ENCODE results near the gene DCDC2.
"Not testable (repeated sequence)": the region's sequence is repeated elsewhere in the genome, so short reads cannot be mapped to it uniquely, and the experiment has no call there.

DCDC2 gene

GRCh38 chr6:24272148-24272547, 85.7 kb downstream of the DCDC2 start:
- TF ChIP-seq, protein P1, sequence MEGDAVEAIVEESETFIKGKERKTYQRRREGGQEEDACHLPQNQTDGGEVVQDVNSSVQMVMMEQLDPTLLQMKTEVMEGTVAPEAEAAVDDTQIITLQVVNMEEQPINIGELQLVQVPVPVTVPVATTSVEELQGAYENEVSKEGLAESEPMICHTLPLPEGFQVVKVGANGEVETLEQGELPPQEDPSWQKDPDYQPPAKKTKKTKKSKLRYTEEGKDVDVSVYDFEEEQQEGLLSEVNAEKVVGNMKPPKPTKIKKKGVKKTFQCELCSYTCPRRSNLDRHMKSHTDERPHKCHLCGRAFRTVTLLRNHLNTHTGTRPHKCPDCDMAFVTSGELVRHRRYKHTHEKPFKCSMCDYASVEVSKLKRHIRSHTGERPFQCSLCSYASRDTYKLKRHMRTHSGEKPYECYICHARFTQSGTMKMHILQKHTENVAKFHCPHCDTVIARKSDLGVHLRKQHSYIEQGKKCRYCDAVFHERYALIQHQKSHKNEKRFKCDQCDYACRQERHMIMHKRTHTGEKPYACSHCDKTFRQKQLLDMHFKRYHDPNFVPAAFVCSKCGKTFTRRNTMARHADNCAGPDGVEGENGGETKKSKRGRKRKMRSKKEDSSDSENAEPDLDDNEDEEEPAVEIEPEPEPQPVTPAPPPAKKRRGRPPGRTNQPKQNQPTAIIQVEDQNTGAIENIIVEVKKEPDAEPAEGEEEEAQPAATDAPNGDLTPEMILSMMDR (IDR thresholded peaks at IDR 0.05): no peak
- no peak for DNase-seq
- H3K4me3 Mint-ChIP-seq: no peak overlapping the region
- H3K36me3 Mint-ChIP-seq (ENCODE audit: low read depth): no peaks in the 10 kb centered on the region
- H3K27ac Mint-ChIP-seq: no peak overlapping the region
- peaks cover 67% of the 10 kb centered on the region for H3K4me1 Mint-ChIP-seq
- no peaks in the 10 kb centered on the region for H3K9me3 Mint-ChIP-seq
- H3K27me3 Mint-ChIP-seq (ENCODE audit: low read depth, poor library complexity): no peaks in the 10 kb centered on the region

DNA sequence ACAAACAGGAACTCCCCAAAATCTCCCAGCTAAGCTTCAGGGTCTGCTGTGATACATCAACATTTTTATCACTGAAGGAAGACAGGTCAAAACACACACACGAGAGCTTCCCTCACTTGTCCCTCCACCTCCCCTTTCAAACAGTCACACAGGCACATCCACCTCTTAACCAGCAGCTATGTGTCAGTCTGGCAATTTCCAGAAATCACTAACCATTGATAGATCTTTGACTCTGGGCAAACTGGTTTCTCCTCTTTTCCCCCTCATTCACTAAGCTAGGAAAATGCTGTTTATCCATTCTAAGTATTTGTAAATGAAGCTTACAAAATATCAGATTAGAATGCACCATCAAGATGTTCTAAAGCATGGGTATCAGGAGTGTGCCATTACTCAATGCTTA, 87.8 kb downstream of the DCDC2 start:
- Mint-ChIP-seq H3K4me1 (peaks cover 55% of the 10 kb centered on the region), H3K36me3 (ENCODE audit: low read depth) (no peaks in the 10 kb centered on the region), H3K27ac (peak overlapping the region; percentile 83), H3K4me3 (no peak overlapping the region), H3K27me3 (ENCODE audit: low read depth, poor library complexity) (peaks cover 3% of the 10 kb centered on the region), H3K9me3 (no peaks in the 10 kb centered on the region)
- TF ChIP-seq, protein P1 (IDR thresholded peaks at IDR 0.05): no peak
- no peak for DNase-seq

DNA sequence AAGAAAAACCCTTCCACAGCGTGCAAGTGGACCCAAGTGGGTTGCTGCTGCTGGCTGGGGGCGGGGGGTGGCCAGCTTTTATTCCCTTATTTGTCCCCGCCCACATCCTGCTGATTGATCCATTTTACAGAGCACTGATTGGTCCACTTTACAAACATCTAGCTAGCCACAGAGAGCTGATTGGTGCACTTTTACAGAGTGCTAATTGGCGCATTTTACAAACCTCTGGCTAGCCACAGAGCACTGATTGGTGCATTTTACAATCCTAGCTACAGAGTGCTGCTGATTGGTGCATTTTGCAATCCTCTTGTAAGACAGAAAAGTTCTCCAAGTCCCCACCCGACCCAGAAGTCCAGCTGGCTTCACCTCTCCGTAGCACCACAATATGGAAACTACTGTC, 99.6 kb downstream of the DCDC2 start:
- not testable (repeated sequence) for H3K36me3 Mint-ChIP-seq (ENCODE audit: low read depth); H3K4me3 Mint-ChIP-seq; H3K27ac Mint-ChIP-seq; H3K27me3 Mint-ChIP-seq (ENCODE audit: low read depth, poor library complexity); DNase-seq
- Mint-ChIP-seq H3K9me3 (peaks cover 15% of the 10 kb centered on the region), H3K4me1 (peaks cover 19% of the 10 kb centered on the region)

GRCh38 chr6:24257282-24257681, 100.6 kb downstream of the DCDC2 start:
- Mint-ChIP-seq H3K36me3 (ENCODE audit: low read depth) (peaks cover 3% of the 10 kb centered on the region), H3K27ac (no peak overlapping the region), H3K4me1 (peaks cover 17% of the 10 kb centered on the region), H3K27me3 (ENCODE audit: low read depth, poor library complexity) (no peaks in the 10 kb centered on the region), H3K4me3 (no peak overlapping the region), H3K9me3 (peaks cover 20% of the 10 kb centered on the region)
- TF ChIP-seq, protein P1 (IDR thresholded peaks at IDR 0.05): no peak
- no peak for DNase-seq

DNA sequence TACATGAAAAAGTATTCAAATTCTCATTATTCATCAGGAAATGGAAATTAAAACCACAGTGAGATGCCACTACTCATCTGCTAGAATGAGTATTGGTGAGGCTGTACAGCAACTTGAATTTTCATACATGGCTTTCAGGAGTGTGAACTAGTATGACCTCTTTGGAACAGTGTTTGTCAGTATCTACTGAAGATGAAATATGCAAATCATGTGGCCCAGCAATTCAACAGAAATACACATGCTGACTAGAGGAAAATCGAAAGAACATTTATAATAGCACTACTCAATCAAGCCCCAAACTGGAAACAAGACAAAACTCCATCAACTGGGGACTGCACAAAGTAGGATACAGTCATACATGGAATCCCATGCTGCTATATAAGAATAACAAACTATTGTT, 102.2 kb downstream of the DCDC2 start:
- peaks cover 22% of the 10 kb centered on the region for H3K9me3 Mint-ChIP-seq
- peaks cover 5% of the 10 kb centered on the region for H3K36me3 Mint-ChIP-seq (ENCODE audit: low read depth)
- peaks cover 8% of the 10 kb centered on the region for H3K4me1 Mint-ChIP-seq
- H3K27ac Mint-ChIP-seq: no peak overlapping the region
- H3K4me3 Mint-ChIP-seq: no peak overlapping the region
- DNase-seq: no peak
- TF ChIP-seq, protein P1 (IDR thresholded peaks at IDR 0.05): no peak
- peaks cover 7% of the 10 kb centered on the region for H3K27me3 Mint-ChIP-seq (ENCODE audit: low read depth, poor library complexity)

- H3K9me3 Mint-ChIP-seq: peaks cover 22% of the 10 kb centered on the region
- H3K4me1 Mint-ChIP-seq: no peaks in the 10 kb centered on the region
- H3K27me3 Mint-ChIP-seq (ENCODE audit: low read depth, poor library complexity): peaks cover 7% of the 10 kb centered on the region
- TF ChIP-seq, protein P1 (IDR thresholded peaks at IDR 0.05): no peak
- no peak overlapping the region for H3K4me3 Mint-ChIP-seq
- no peak overlapping the region for H3K27ac Mint-ChIP-seq
- peaks cover 5% of the 10 kb centered on the region for H3K36me3 Mint-ChIP-seq (ENCODE audit: low read depth)
- DNase-seq: no peak
Measured at GRCh38 chr6:24253360-24253759, 104.5 kb downstream of the DCDC2 start.
